GM12878 (cell line): ENCODE measurements around the gene LYZL1. TPM values are rescaled to one million over a fixed set of nuclear protein-coding genes. Genes with fewer than 3 reads are reported as not detected.

Experiments used
- ATAC-seq: fragments of 200-7000 bp; cut with Tn5 transposase; 3 replicates; pipeline ENCODE4 v1.9.1; 2020; ENCODE audit warnings: mild to moderate bottlenecking, moderate library complexity
- BruUV-seq: library from RNA; stranded (reverse); fragments of 400-500 nt; replicated peaks from 2 replicates; lab custom pipeline; 2021; lab: Mats Ljungman, UMichigan
- CTCF ChIA-PET: fragments of 300-600 bp; sonication (Branson Sonifier 250); formaldehyde crosslinking; extraction: SDS; loops from one replicate; lab custom pipeline; 2021; ENCODE audit warnings: inconsistent platforms; lab: Yijun Ruan, JAX
- POLR2A ChIA-PET: fragments of 350-600 bp; formaldehyde crosslinking; extraction: SDS; loops from one replicate; lab custom pipeline; 2021; ENCODE audit warnings: inconsistent platforms; lab: Charles Lee
- RAD21 ChIA-PET: fragments of 300-600 bp; sonication (Branson Sonifier 250); formaldehyde crosslinking; loops from one replicate; lab custom pipeline; 2023; ENCODE audit warnings: antibody characterized with exemption; ENCODE audit not compliant: unreplicated experiment; lab: Charles Lee
- SMC1A ChIA-PET: fragments of 300-600 bp; sonication (Branson Sonifier 250); formaldehyde crosslinking; loops from one replicate; lab custom pipeline; 2023; ENCODE audit not compliant: unreplicated experiment, uncharacterized antibody; lab: Charles Lee
- DNase-seq: peaks from one replicate; pipeline ENCODE4 v3.0.0-alpha.2; 2011; ENCODE audit warnings: low read depth, low spot score
- FAIRE-seq: peaks from 3 replicates; lab custom pipeline; 2011; peaks lifted over from hg19 to GRCh38; lab: Jason Lieb, UNC
- H2AFZ ChIP-seq: 2 replicates; pipeline ENCODE4 v1.6.0; 2011; ENCODE audit warnings: low read depth, low read length, control low read depth; ENCODE audit not compliant: control insufficient read depth
- H3K27ac ChIP-seq: 2 replicates; pipeline ENCODE4 v1.5.1; 2011; ENCODE audit warnings: control low read depth; ENCODE audit not compliant: control insufficient read depth, insufficient read depth
- H3K27me3 ChIP-seq, 2 experiments: replicated peaks in 1 of 2; 2 replicates each; pipeline versions ENCODE4 v1.6.0 to v1.6.1; 2011; ENCODE audit warnings: low read length in 1 of 2; ENCODE audit not compliant: control insufficient read depth in 2 of 2, insufficient read depth in 2 of 2
- H3K36me3 ChIP-seq, 2 experiments: 2 replicates each; pipeline ENCODE4 v1.5.1; 2011; ENCODE audit warnings: low read length in 1 of 2; ENCODE audit not compliant: control insufficient read depth in 2 of 2, insufficient read depth in 2 of 2
- H3K4me1 ChIP-seq: 2 replicates; pipeline ENCODE4 v1.6.1; 2011; ENCODE audit warnings: mild to moderate bottlenecking, low read length, moderate library complexity, mixed read lengths; ENCODE audit not compliant: control insufficient read depth, insufficient read depth
- H3K4me2 ChIP-seq: 2 replicates; pipeline ENCODE4 v1.6.0; 2011; ENCODE audit warnings: control low read depth; ENCODE audit not compliant: control insufficient read depth, insufficient read depth
- H3K4me3 ChIP-seq: fragments of 200-600 bp; sonication (generic); 2 replicates; pipeline ENCODE4 v1.5.1; 2016
- H3K79me2 ChIP-seq: 2 replicates; pipeline ENCODE4 v1.6.0; 2011; ENCODE audit warnings: low read length; ENCODE audit not compliant: control insufficient read depth, insufficient read depth
- H3K9ac ChIP-seq: 2 replicates; pipeline ENCODE4 v1.8.0; 2011; ENCODE audit warnings: low read length, control low read depth, mixed read lengths; ENCODE audit not compliant: control insufficient read depth, insufficient read depth
- H3K9me3 ChIP-seq: replicated peaks from 3 replicates; pipeline ENCODE4 v1.5.1; 2011; ENCODE audit warnings: mild to moderate bottlenecking, low read length; ENCODE audit not compliant: control insufficient read depth, insufficient read depth
- H4K20me1 ChIP-seq: 2 replicates; pipeline ENCODE4 v1.6.0; 2011; ENCODE audit not compliant: control insufficient read depth, insufficient read depth
- CBX3 ChIP-seq: fragments of 200-600 bp; sonication (generic); IDR thresholded peaks from 2 replicates; pipeline ENCODE4 v1.6.1; 2016; ENCODE audit warnings: low read depth, borderline replicate concordance
- ESRRA ChIP-seq: IDR thresholded peaks from 2 replicates; pipeline ENCODE4 v1.6.1; 2012; ENCODE audit warnings: mild to moderate bottlenecking, low read length, improper control_type of control experiment
- FOS ChIP-seq: IDR thresholded peaks from 3 replicates; pipeline ENCODE4 v1.6.1; 2011; ENCODE audit warnings: borderline replicate concordance; ENCODE audit not compliant: insufficient read length; ENCODE audit errors: extremely low read depth
- HDAC2 ChIP-seq: fragments of 200-600 bp; sonication (generic); IDR thresholded peaks from 2 replicates; pipeline ENCODE4 v1.6.1; 2017
- MEF2A ChIP-seq: IDR thresholded peaks from 2 replicates; pipeline ENCODE4 v1.6.1; 2011; ENCODE audit warnings: low read depth, mild to moderate bottlenecking, low read length, moderate library complexity; ENCODE audit not compliant: insufficient read depth
- MEF2B ChIP-seq: fragments of 450-650 bp; IDR thresholded peaks from 2 replicates; pipeline ENCODE4 v1.6.1; 2018; ENCODE audit warnings: mild to moderate bottlenecking, moderate library complexity; ENCODE audit not compliant: partially characterized antibody, poor library complexity, severe bottlenecking
- MTA3 ChIP-seq: IDR thresholded peaks from 2 replicates; pipeline ENCODE4 v1.6.1; 2012; ENCODE audit warnings: low read length, inconsistent platforms, borderline replicate concordance
- NFYB ChIP-seq: IDR thresholded peaks from 2 replicates; pipeline ENCODE4 v1.6.1; 2011; ENCODE audit warnings: low read depth, mild to moderate bottlenecking, low read length, improper control_type of control experiment, moderate library complexity; ENCODE audit not compliant: insufficient read depth
- POU2F2 ChIP-seq: IDR thresholded peaks from 3 replicates; pipeline ENCODE4 v1.6.1; 2011; ENCODE audit warnings: low read depth, mild to moderate bottlenecking, low read length, borderline replicate concordance
- RELB ChIP-seq: fragments of 450-650 bp; IDR thresholded peaks from 2 replicates; pipeline ENCODE4 v1.6.1; 2017; ENCODE audit warnings: low read depth, mild to moderate bottlenecking, moderate library complexity
- RFX5 ChIP-seq: IDR thresholded peaks from 2 replicates; pipeline ENCODE4 v1.6.1; 2011; ENCODE audit warnings: low read depth, low read length, improper control_type of control experiment
- SMC3 ChIP-seq: IDR thresholded peaks from 2 replicates; pipeline ENCODE4 v1.6.1; 2011; ENCODE audit warnings: low read length, improper control_type of control experiment, borderline replicate concordance
- SRF ChIP-seq, 2 experiments: IDR thresholded peaks; 2 replicates each; pipeline ENCODE4 v1.6.1; 2011; ENCODE audit warnings: low read depth in 2 of 2, low read length in 2 of 2, mild to moderate bottlenecking in 1 of 2, moderate library complexity in 1 of 2
- TCF7 ChIP-seq: IDR thresholded peaks from 2 replicates; pipeline ENCODE4 v1.6.1; 2014; ENCODE audit warnings: antibody characterized with exemption, borderline replicate concordance
- WGBS: methylation state at CpG from one replicate; pipeline ENCODE4 v1.1.6; 2016; ENCODE audit warnings: low lambda C conversion rate; ENCODE audit not compliant: insufficient replicate concordance, insufficient coverage; ENCODE audit errors: missing lambda C conversion rate; 5-methylcytosine and 5-hydroxymethylcytosine counted together
- in situ Hi-C: fragments of 300-500 bp; cut with MboI; formaldehyde crosslinking; loops from 9 replicates; pipeline ENCODE4 v1.14.3; 2018; ENCODE audit warnings: mixed read lengths
- intact Hi-C: fragments of 100-400 bp; cut with micrococcal nuclease; formaldehyde crosslinking; loops from one replicate; pipeline ENCODE4 v1.14.2; 2022; ENCODE audit not compliant: unreplicated experiment
- polyA plus RNA-seq, 11 experiments: library from polyadenylated mRNA; depleted of rRNA in 4 of 11; unstranded in 6 of 11; stranded (reverse) in 5 of 11; fragments of >200 nt; fragmentation: Nextera tagmentation in 4 of 11; fragmentation: Illumina TruSeq in 1 of 11; extraction: Ambion mirVana in 4 of 11; extraction: Trizol in 1 of 11; gene quantifications; 1 replicate in 1 of 11; 2 replicates in 10 of 11; pipeline versions ENCODE4 v1.2.1 to v1.2.3, GENCODE V29; 2011 to 2016; ENCODE audit warnings: inconsistent platforms in 2 of 11, missing spikeins in 2 of 11, low read depth in 1 of 11
- total RNA-seq, 4 experiments: library from RNA; depleted of rRNA in 3 of 4; stranded (reverse); fragments of >200 nt in 3 of 4; fragmentation: Illumina TruSeq in 1 of 4; extraction: Trizol in 1 of 4; gene quantifications; 2 replicates each; pipeline versions ENCODE4 v1.2.1 to v1.2.3, GENCODE V29; 2013 to 2021
- TF ChIP-seq, protein P1 (sequence below): IDR thresholded peaks from 2 replicates; pipeline ENCODE4 v1.6.1; 2011; ENCODE audit warnings: low read depth, low read length, improper control_type of control experiment, borderline replicate concordance

Gene LYZL1
- total and polyA plus RNA-seq, 10 of the 15 experiments (the other 5 are each of a cell fraction or from before 2014, with no cell fraction given): not detected

GRCh38 chr10:29269486-29269885 is 19.4 kb upstream of the LYZL1 start:
- DNase-seq (no peak), ATAC-seq (no peak), FAIRE-seq (no peak)
- no TSS peak for BruUV-seq
- CTCF ChIA-PET: no interaction called here
- H3K79me2 ChIP-seq: no peaks in the 10 kb centered on the region
- no peaks in the 10 kb centered on the region for H4K20me1 ChIP-seq
- no peak overlapping the region for H3K4me3 ChIP-seq
- no peak for TF ChIP-seq NFYB
- intact Hi-C loops (no loop called here), in situ Hi-C loops (no loop called here)
- H3K27ac ChIP-seq: no peak overlapping the region
- no peaks in the 10 kb centered on the region for H3K27me3 ChIP-seq
- H3K9ac ChIP-seq: no peak overlapping the region
- no peaks in the 10 kb centered on the region for H3K4me1 ChIP-seq
- SMC1A ChIA-PET: no interaction called here
- 35% methylated on average over 8 of the region's 8 CpGs for WGBS
- RAD21 ChIA-PET: no interaction called here
- no peak overlapping the region for H2AFZ ChIP-seq
- POLR2A ChIA-PET: no interaction called here
- H3K9me3 ChIP-seq: no peaks in the 10 kb centered on the region
- no peaks in the 10 kb centered on the region for H3K36me3 ChIP-seq
- H3K4me2 ChIP-seq: no peak overlapping the region

GRCh38 chr10:29270883-29271282 is 18.0 kb upstream of the LYZL1 start:
- Histone ChIP-seq H3K4me1 (no peaks in the 10 kb centered on the region), H3K9me3 (no peaks in the 10 kb centered on the region), H3K27ac (no peak overlapping the region), H3K4me3 (no peak overlapping the region), H3K36me3 (no peaks in the 10 kb centered on the region), H3K79me2 (no peaks in the 10 kb centered on the region), H3K4me2 (no peak overlapping the region), H4K20me1 (no peaks in the 10 kb centered on the region), H3K27me3 (no peaks in the 10 kb centered on the region), H2AFZ (no peak overlapping the region), H3K9ac (no peak overlapping the region)
- ChIA-PET SMC1A (no interaction called here), RAD21 (no interaction called here), CTCF (interaction anchor here (0.7 kb wide), 1 partner anchor 456 kb away, joined by 3 read pairs; no protein-coding TSS in a partner anchor), POLR2A (no interaction called here)
- in situ Hi-C loops: no loop called here
- BruUV-seq: no TSS peak
- intact Hi-C loops: no loop called here
- no peak for FAIRE-seq
- no peak for DNase-seq
- no peak for ATAC-seq
- TF ChIP-seq MEF2B: no peak
- no peak for TF ChIP-seq CBX3
- TF ChIP-seq SRF (IDR thresholded peaks at IDR 0.05; ENCODE audit: low read depth in 2 of 2, low read length in 2 of 2): no peak
- no peak for TF ChIP-seq FOS
- TF ChIP-seq, protein P1, sequence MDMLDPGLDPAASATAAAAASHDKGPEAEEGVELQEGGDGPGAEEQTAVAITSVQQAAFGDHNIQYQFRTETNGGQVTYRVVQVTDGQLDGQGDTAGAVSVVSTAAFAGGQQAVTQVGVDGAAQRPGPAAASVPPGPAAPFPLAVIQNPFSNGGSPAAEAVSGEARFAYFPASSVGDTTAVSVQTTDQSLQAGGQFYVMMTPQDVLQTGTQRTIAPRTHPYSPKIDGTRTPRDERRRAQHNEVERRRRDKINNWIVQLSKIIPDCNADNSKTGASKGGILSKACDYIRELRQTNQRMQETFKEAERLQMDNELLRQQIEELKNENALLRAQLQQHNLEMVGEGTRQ: no peak
- TF ChIP-seq POU2F2: no peak
- TF ChIP-seq MTA3: no peak
- no peak for TF ChIP-seq TCF7
- no peak for TF ChIP-seq ESRRA
- TF ChIP-seq HDAC2: no peak
- no peak for TF ChIP-seq SMC3
- TF ChIP-seq RFX5: no peak
- TF ChIP-seq MEF2A: no peak
- TF ChIP-seq RELB: no peak
